ENCODE measurements around the gene GABRG3.

GABRG3 gene

GRCh38 chr15:27254055-27254454, 283.1 kb downstream of the GABRG3 start:
- no peak for DNase-seq

DNA sequence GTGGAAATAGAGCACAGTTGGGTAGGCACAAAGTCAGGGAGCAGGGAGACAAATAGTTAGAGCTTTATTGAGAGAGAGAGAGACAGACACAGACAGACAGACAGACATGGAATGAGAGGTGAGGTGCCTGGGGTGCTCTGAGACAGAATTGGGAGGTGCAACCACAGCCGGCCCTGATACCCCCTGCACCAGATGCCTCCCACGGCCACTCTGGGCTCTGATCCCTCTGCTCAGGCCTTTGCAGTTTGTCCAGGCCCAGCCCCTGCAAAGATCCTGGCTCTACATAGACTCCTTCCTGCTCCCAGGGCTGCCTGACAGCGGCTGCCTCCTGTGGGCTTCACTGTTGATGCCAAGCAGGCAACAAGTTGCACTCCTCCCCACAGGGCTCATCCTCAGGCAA, 283.8 kb downstream of the GABRG3 start:
- no peak for DNase-seq

DNA sequence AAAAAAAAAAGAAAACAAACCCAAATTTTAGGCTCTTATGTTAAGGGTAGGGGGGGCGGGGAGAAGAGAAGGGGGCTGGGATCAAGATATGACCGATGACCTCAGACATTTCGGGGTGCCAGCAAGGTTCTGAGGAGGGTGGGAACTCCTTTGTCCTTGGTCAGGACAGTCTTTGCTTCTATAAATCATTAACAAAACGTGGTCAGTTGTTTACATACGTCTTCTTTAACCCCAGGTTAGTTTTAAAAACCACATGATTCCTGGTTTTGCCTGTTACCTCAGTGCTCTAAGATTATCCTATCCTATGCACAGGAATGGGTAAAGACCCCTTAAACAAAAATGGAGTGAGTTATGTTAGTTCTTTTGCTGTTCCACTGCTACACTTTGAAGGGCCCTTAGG, 285.5 kb downstream of the GABRG3 start:
- no peak for DNase-seq

GRCh38 chr15:27258287-27258686, 287.3 kb downstream of the GABRG3 start:
- DNase-seq, result no peak

DNA sequence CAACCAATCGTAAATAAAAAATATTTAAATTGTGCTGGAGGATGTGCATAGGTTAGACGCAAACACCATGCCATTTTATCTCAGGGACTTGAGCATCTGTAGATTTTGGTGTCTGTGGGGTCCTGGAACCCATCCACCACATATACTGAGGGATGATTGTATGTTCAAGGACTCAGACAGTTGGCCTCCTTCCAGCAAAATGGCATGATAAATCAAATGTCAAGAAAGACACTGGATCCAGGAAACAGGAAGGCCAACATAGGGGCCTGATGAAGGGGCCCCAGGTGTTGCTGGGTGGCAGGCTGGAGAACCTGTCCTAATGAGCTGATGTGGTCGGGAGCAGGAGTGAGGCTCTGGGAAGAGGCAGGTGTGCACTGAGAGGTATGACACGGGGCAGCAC, 289.5 kb downstream of the GABRG3 start:
- no peak for DNase-seq

DNA sequence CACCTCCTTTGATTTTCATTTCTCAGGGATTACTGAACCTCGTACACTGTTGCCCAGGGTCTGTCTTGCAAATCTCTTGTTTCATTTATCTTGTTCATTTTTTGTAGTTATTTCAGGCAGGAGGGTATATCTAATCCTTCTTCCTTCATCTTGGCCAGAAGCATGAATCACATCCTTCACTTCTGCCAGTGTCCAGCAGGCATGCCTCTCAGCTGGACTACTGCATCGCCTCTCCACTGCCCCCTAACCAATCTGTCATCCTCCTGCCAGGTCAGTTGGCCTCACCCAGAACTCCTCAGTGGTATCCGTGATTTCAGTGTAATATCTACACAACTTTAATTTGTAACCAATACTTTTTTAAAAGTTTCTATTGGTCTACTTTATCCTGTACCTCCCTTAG, 297.9 kb downstream of the GABRG3 start:
- no peak for DNase-seq

DNA sequence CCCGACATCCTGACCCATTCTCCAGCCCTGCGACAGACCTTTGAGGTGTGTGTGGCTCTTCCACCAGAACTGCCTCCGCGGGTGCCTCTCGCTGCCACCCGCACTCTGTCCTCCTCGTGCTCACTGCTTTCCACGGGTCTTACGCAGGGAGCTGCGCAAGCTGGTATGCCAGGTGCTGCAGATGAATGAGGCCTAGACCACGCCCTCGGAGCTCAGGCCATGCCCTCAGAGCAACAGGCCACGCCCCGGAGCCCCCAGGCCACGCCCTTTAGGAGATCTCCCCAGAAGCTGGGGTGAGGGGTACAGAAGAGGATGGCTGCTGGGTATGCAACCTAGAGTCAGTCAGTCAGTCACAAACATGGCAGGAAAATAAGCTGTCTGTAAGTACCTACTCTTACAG, 300.3 kb downstream of the GABRG3 start:
- DNase-seq, result no peak

DNA sequence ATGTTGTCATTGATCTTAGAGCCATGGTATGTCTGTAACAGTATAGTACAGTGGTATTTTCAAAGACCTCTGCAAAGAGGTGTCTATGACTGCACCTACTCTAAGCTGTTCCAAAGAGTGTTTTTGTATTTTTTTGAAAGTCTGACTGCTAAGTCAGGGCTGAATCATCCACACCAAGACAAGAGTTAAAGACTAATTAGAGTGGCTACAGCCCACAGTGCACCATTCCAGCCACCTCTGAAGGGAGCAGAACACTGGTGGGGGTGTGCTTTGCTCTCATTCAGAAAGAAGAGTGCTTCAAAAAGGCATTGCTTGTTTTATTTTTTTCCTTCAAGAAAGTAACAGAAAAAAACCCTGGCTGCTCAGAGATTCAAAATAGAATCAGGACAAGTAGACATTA, 301.4 kb downstream of the GABRG3 start:
- no peak for DNase-seq

- no peak for DNase-seq
Observed at GRCh38 chr15:27273506-27273905, 302.5 kb downstream of the GABRG3 start.

GRCh38 chr15:27278761-27279160, 307.8 kb downstream of the GABRG3 start:
- no peak for DNase-seq

DNA sequence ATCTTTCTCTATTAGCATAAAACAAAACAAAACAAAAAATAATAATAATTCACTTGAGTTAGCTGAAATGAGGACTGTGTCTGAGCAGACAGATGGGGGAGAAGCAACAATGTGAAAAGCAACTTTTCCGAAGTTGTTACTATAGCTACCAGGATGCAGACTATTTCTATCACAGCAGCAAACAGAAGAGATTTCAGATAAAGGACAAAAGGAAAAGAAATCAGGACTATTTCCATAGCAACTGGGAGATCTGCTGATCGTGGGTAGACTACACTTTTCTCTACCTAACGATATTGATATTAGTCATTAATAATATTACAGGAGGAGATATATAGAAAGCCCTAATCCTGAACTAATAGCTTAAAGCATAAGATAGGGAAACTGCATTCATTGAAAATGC, 321.7 kb downstream of the GABRG3 start:
- DNase-seq, result no peak

DNA sequence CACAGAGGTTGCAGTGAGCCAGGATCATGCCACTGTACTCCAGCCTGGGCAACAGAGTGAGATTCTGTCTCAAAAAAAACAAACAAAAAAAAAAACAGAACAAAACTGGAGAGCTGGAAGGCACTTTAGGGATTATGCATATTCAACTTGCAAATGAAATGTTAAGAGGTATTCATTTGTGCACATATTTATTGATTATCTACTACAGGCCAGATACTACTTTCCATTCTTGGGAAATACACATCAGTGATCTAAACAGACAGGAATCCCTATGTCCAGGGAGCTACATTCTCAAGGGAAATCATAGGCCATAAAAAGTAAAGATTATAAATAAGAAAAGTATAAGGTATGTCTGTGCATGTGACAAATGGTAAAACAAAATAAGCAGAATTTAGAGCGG, 322.6 kb downstream of the GABRG3 start:
- no peak for DNase-seq

DNA sequence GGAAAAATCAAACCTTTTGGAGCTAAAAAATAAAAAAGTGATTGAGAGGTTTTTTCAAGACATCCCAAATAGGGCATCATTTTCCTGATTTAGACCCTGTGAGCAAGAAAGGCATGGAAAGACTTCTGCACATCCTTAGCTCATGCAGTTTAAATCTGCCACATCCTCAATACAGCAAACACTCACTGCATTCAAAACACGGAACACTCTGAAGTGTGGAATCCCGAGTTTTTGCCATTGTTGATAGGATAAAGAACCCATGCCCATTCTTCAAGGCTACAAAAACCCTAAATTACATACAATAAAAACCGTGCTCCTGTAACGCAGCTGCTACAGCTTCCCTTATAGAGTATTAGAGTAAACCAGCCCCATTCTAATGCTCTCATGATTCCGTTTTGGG, 346.8 kb downstream of the GABRG3 start:
- no peak for DNase-seq

GRCh38 chr15:27323801-27324200, 352.8 kb downstream of the GABRG3 start:
- DNase-seq, result no peak

- DNase-seq, result no peak
Observed at GRCh38 chr15:27324886-27325615, 354.1 kb downstream of the GABRG3 start.

GRCh38 chr15:27327467-27328025, 356.6 kb downstream of the GABRG3 start:
- DNase-seq, result no peak

GRCh38 chr15:27328186-27328585, 357.2 kb downstream of the GABRG3 start:
- DNase-seq, result no peak

DNA sequence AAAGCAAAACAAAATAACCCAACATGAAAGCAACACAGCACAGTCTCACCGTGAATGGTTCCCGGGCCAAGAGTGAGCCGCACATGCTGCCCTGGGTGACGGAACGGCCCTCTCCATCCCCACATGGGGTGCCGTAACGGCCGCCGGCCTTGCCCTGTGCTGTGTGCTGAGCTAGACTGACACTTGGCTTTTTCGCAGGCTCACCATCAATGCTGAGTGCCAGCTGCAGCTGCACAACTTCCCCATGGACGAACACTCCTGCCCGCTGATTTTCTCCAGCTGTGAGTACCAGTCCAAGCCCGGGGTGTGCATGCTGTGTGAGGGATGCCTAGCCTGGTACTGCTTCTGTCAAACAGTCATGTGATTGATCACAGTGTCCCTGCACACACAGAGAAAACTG, 357.6 kb downstream of the GABRG3 start:
- no peak for DNase-seq

DNA sequence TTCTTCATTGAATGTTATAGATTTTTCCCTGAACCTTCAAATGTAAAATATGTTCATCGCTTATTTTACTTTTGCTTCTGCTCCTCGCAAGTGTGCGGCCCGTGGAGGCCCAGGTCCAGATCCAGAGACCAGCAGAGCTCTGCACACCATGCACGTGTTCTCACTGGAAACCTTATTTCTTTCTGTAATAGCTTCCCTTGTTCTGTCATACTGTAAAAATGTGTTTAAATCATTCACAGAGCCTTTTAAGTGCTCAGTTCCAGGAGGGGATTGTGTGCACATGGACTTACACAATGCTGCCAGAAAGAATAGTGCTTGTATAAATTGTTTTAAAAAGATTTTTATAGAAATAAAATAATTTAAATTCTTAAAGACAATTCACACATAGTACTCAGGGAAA, 359.3 kb downstream of the GABRG3 start:
- DNase-seq, result no peak

GRCh38 chr15:27336676-27337075, 365.7 kb downstream of the GABRG3 start:
- peak; percentile 49 for DNase-seq

GRCh38 chr15:27339138-27339537, 368.2 kb downstream of the GABRG3 start:
- DNase-seq, result no peak

GRCh38 chr15:27341780-27342343, 370.9 kb downstream of the GABRG3 start:
- DNase-seq, result no peak

DNA sequence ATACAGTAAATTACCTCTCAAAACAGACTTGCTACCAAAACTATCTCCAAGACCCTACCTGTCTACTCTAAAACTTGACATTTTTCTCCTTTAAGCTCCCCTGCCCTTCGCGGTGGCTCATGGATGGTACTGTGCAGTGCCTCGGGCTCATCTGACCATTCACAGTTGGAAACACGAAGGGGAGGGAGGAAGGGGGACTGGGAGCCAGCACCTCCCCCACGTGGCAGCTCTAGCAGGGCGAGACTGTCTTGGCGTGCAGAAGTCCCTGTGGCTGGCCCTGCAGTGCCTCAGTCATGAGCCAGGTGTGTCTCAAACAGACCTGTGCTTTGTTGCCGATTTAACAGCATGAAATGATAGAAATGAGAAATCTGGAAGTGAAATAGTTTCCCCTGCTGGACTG, 372.0 kb downstream of the GABRG3 start:
- DNase-seq, result no peak

- DNase-seq, result no peak
Observed at GRCh38 chr15:27352136-27352535, 381.2 kb downstream of the GABRG3 start.

GRCh38 chr15:27353856-27354255, 382.9 kb downstream of the GABRG3 start:
- peak; percentile 71 for DNase-seq
